ENCODE data around the gene KLF13. TPM values are rescaled to one million over a fixed set of nuclear protein-coding genes. Genes with fewer than 3 reads are reported as not detected.

The KLF13 gene
- total and polyA plus RNA-seq, 10 of the 15 experiments (the other 5 are each of a cell fraction or from before 2014, with no cell fraction given) = 20.3 to 109 (median 51.4) TPM

DNA sequence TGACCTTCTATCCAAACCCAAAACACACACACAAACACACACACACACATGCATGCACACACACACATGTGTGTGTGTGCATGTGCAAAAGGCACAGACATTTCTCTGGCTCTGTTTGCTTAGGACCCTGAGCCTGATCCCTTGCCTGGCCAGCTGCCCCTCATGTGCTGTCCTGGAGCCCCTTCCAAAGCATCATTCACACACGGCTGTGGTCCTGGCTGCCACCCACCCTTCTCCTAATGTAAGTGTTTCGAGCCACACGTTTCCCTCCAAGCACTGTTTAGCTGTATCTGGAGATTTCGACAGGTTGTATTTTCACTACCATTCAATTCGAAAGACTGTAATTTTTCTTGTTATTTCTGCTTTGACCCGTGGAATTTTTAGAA is 45.8 kb upstream of the KLF13 start:
- H3K4me3 ChIP-seq = no peak overlapping the region
- ChIA-PET POLR2A (interaction anchor here (0.9 to 1.5 kb wide), 2 partner anchors 13 to 52 kb away, joined by 3 to 4 read pairs; no protein-coding TSS in a partner anchor), SMC1A (ENCODE audit: uncharacterized antibody, unreplicated experiment) (no interaction called here), CTCF (interaction anchor here (0.6 to 1.4 kb wide), 3 partner anchors 11 to 65 kb away, joined by 3 to 4 read pairs (median 4); no protein-coding TSS in a partner anchor), RAD21 (ENCODE audit: unreplicated experiment) (no interaction called here)
- no peak overlapping the region for H3K9ac ChIP-seq (ENCODE audit: control insufficient read depth, insufficient read depth, low read length)
- intact Hi-C loops (cut with micrococcal nuclease; ENCODE audit: unreplicated experiment) = no loop called here
- no peaks in the 10 kb centered on the region for H3K36me3 ChIP-seq (ENCODE audit: control insufficient read depth in 2 of 2, insufficient read depth in 2 of 2, low read length in 1 of 2)
- no peak overlapping the region for H3K27ac ChIP-seq (ENCODE audit: control insufficient read depth, insufficient read depth)
- in situ Hi-C loops (cut with MboI) = no loop called here
- FAIRE-seq (no peak), ATAC-seq (no peak), DNase-seq (ENCODE audit: low read depth, low spot score) (no peak)
- no peak for TF ChIP-seq TBL1XR1 (IDR thresholded peaks at IDR 0.05; ENCODE audit: low read depth, low read length)
- no peak for TF ChIP-seq POLR2AphosphoS2 (IDR thresholded peaks at IDR 0.05; ENCODE audit: low read depth, low read length)
- TF ChIP-seq SIX5 (IDR thresholded peaks at IDR 0.05; ENCODE audit: low read depth, low read length, severe bottlenecking) = no peak
- TF ChIP-seq, protein P1, sequence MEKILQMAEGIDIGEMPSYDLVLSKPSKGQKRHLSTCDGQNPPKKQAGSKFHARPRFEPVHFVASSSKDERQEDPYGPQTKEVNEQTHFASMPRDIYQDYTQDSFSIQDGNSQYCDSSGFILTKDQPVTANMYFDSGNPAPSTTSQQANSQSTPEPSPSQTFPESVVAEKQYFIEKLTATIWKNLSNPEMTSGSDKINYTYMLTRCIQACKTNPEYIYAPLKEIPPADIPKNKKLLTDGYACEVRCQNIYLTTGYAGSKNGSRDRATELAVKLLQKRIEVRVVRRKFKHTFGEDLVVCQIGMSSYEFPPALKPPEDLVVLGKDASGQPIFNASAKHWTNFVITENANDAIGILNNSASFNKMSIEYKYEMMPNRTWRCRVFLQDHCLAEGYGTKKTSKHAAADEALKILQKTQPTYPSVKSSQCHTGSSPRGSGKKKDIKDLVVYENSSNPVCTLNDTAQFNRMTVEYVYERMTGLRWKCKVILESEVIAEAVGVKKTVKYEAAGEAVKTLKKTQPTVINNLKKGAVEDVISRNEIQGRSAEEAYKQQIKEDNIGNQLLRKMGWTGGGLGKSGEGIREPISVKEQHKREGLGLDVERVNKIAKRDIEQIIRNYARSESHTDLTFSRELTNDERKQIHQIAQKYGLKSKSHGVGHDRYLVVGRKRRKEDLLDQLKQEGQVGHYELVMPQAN (conservative IDR thresholded peaks at IDR 0.05) = no peak
- TF ChIP-seq STAT3 (IDR thresholded peaks at IDR 0.05; ENCODE audit: low read depth, low read length) = no peak
- TF ChIP-seq, protein P2, sequence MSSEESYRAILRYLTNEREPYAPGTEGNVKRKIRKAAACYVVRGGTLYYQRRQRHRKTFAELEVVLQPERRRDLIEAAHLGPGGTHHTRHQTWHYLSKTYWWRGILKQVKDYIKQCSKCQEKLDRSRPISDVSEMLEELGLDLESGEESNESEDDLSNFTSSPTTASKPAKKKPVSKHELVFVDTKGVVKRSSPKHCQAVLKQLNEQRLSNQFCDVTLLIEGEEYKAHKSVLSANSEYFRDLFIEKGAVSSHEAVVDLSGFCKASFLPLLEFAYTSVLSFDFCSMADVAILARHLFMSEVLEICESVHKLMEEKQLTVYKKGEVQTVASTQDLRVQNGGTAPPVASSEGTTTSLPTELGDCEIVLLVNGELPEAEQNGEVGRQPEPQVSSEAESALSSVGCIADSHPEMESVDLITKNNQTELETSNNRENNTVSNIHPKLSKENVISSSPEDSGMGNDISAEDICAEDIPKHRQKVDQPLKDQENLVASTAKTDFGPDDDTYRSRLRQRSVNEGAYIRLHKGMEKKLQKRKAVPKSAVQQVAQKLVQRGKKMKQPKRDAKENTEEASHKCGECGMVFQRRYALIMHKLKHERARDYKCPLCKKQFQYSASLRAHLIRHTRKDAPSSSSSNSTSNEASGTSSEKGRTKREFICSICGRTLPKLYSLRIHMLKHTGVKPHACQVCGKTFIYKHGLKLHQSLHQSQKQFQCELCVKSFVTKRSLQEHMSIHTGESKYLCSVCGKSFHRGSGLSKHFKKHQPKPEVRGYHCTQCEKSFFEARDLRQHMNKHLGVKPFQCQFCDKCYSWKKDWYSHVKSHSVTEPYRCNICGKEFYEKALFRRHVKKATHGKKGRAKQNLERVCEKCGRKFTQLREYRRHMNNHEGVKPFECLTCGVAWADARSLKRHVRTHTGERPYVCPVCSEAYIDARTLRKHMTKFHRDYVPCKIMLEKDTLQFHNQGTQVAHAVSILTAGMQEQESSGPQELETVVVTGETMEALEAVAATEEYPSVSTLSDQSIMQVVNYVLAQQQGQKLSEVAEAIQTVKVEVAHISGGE (CRISPR knock-in tag; IDR thresholded peaks at IDR 0.05) = no peak
- TF ChIP-seq, protein P3, sequence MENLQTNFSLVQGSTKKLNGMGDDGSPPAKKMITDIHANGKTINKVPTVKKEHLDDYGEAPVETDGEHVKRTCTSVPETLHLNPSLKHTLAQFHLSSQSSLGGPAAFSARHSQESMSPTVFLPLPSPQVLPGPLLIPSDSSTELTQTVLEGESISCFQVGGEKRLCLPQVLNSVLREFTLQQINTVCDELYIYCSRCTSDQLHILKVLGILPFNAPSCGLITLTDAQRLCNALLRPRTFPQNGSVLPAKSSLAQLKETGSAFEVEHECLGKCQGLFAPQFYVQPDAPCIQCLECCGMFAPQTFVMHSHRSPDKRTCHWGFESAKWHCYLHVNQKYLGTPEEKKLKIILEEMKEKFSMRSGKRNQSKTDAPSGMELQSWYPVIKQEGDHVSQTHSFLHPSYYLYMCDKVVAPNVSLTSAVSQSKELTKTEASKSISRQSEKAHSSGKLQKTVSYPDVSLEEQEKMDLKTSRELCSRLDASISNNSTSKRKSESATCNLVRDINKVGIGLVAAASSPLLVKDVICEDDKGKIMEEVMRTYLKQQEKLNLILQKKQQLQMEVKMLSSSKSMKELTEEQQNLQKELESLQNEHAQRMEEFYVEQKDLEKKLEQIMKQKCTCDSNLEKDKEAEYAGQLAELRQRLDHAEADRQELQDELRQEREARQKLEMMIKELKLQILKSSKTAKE (IDR thresholded peaks at IDR 0.05; ENCODE audit: low read depth, poor library complexity, severe bottlenecking) = no peak
- TF ChIP-seq ZBTB33 (IDR thresholded peaks at IDR 0.05) = no peak
- no peak for TF ChIP-seq CREM (IDR thresholded peaks at IDR 0.05; ENCODE audit: low read depth)
- no peak for TF ChIP-seq SREBF2 (IDR thresholded peaks at IDR 0.05; ENCODE audit: low read length)
- H2AFZ ChIP-seq (ENCODE audit: control insufficient read depth, low read depth, low read length) = no peak overlapping the region
- H3K4me1 ChIP-seq (ENCODE audit: control insufficient read depth, insufficient read depth, low read length) = no peaks in the 10 kb centered on the region
- no peaks in the 10 kb centered on the region for H4K20me1 ChIP-seq (ENCODE audit: control insufficient read depth, insufficient read depth)
- H3K9me3 ChIP-seq (replicated peaks; ENCODE audit: control insufficient read depth, insufficient read depth, low read length) = no peaks in the 10 kb centered on the region; the same call in 2 of the 3 replicates
- H3K4me2 ChIP-seq (ENCODE audit: control insufficient read depth, insufficient read depth) = no peak overlapping the region
- WGBS (ENCODE audit: insufficient coverage, insufficient replicate concordance, low lambda C conversion rate, missing lambda C conversion rate) = 49% methylated on average over 6 of the region's 6 CpGs
- no TSS peak for BruUV-seq (replicated peaks)
- no peaks in the 10 kb centered on the region for H3K27me3 ChIP-seq (replicated peaks in 1 of 2; ENCODE audit: control insufficient read depth in 2 of 2, insufficient read depth in 2 of 2, low read length in 1 of 2)
- H3K79me2 ChIP-seq (ENCODE audit: control insufficient read depth, insufficient read depth, low read length) = no peaks in the 10 kb centered on the region
